PC-9 (cell line): ENCODE results near the gene ANKRD26. TPM values are rescaled to one million over a fixed set of nuclear protein-coding genes. Genes with fewer than 3 reads are reported as not detected.
A peak's percentile ranks its signal among the peaks of the same experiment; 100 is the strongest.

ENCODE experiments used
- Bru-seq: library from RNA; stranded (reverse); fragments of 400-500 nt; gene quantifications from one replicate; lab custom pipeline; 2021; lab: Mats Ljungman, UMichigan
- BruChase-seq, 2 experiments: library from RNA; stranded (reverse); fragments of 400-500 nt; gene quantifications; one replicate each; lab custom pipeline; 2021; lab: Mats Ljungman, UMichigan
- BruUV-seq: library from RNA; stranded (reverse); fragments of 400-500 nt; replicated peaks from 2 replicates; lab custom pipeline; 2021; lab: Mats Ljungman, UMichigan
- CTCF ChIA-PET: fragments of 300-600 bp; sonication (Branson Sonifier 250); formaldehyde crosslinking; loops from one replicate; lab custom pipeline; 2022; ENCODE audit warnings: antibody characterized with exemption; lab: Charles Lee
- POLR2A ChIA-PET: fragments of 300-600 bp; sonication (Branson Sonifier 250); formaldehyde crosslinking; loops from one replicate; lab custom pipeline; 2022; ENCODE audit warnings: antibody characterized with exemption; ENCODE audit not compliant: unreplicated experiment; lab: Charles Lee
- DNase-seq, 2 experiments: peaks; one replicate each; pipeline versions ENCODE4 v3.0.0 to v3.0.0-alpha.2; 2015 to 2022; ENCODE audit warnings: mixed read lengths in 1 of 2
- H2AFZ ChIP-seq: fragments of 200-600 bp; sonication (generic); 2 replicates; pipeline ENCODE4 v1.8.1; 2017; ENCODE audit warnings: antibody characterized with exemption
- H3F3A ChIP-seq: fragments of 200-600 bp; sonication (generic); 2 replicates; pipeline ENCODE4 v1.8.1; 2017; ENCODE audit warnings: antibody characterized with exemption, mild to moderate bottlenecking, low read depth; ENCODE audit not compliant: insufficient read depth
- H3K27ac ChIP-seq: fragments of 200-600 bp; sonication (generic); 2 replicates; pipeline ENCODE4 v1.6.1; 2016; ENCODE audit warnings: mixed run types
- H3K27me3 ChIP-seq: fragments of 200-600 bp; sonication (generic); 2 replicates; pipeline ENCODE4 v1.6.1; 2016; ENCODE audit warnings: low read depth, mixed run types; ENCODE audit not compliant: insufficient read depth
- H3K36me3 ChIP-seq: fragments of 200-600 bp; sonication (generic); 2 replicates; pipeline ENCODE4 v1.6.1; 2016; ENCODE audit warnings: low read depth, mixed run types
- H3K4me1 ChIP-seq: fragments of 200-600 bp; sonication (generic); replicated peaks from 2 replicates; pipeline ENCODE4 v1.6.1; 2016; ENCODE audit warnings: mixed run types; ENCODE audit not compliant: insufficient read depth
- H3K4me2 ChIP-seq: fragments of 200-600 bp; sonication (generic); 2 replicates; pipeline ENCODE4 v1.6.1; 2017; ENCODE audit warnings: mixed run types
- H3K4me3 ChIP-seq: fragments of 200-600 bp; sonication (generic); 2 replicates; pipeline ENCODE4 v1.6.1; 2016; ENCODE audit warnings: mixed run types
- H3K79me2 ChIP-seq: fragments of 200-600 bp; sonication (generic); 2 replicates; pipeline ENCODE4 v1.6.1; 2017; ENCODE audit warnings: low read depth, mixed run types
- H3K9me2 ChIP-seq: fragments of 200-600 bp; sonication (generic); 2 replicates; pipeline ENCODE4 v1.8.1; 2017; ENCODE audit warnings: mild to moderate bottlenecking; ENCODE audit not compliant: insufficient read depth
- H3K9me3 ChIP-seq: fragments of 200-600 bp; sonication (generic); 2 replicates; pipeline ENCODE4 v1.8.1; 2016; ENCODE audit warnings: low read depth; ENCODE audit not compliant: insufficient read depth
- H4K20me1 ChIP-seq: fragments of 200-600 bp; sonication (generic); 2 replicates; pipeline ENCODE4 v1.8.1; 2017; ENCODE audit not compliant: insufficient read depth
- EZH2 ChIP-seq: fragments of 200-600 bp; sonication (generic); IDR thresholded peaks from 2 replicates; pipeline ENCODE4 v1.8.0; 2017; ENCODE audit warnings: antibody characterized with exemption, low read depth
- intact Hi-C: fragments of 100-400 bp; cut with micrococcal nuclease; formaldehyde crosslinking; loops from one replicate; pipeline ENCODE4 v1.10.0; 2022; ENCODE audit not compliant: unreplicated experiment
- long read RNA-seq: library from polyadenylated mRNA; stranded (forward); transcript quantifications from one replicate; pipeline ENCODE4 v2.0.0, GENCODE V29; 2022
- total RNA-seq: library from RNA; stranded (reverse); gene quantifications from 2 replicates; pipeline ENCODE4 v1.2.3, GENCODE V29; 2021
- TF ChIP-seq, protein P1 (sequence below): fragments of 200-600 bp; sonication (generic); conservative IDR thresholded peaks from 2 replicates; pipeline ENCODE4 v1.6.1; 2017; ENCODE audit warnings: mixed run types, antibody characterized with exemption, mild to moderate bottlenecking, moderate library complexity

Gene ANKRD26
- total RNA-seq (10.6 and 12.9 TPM in 2 replicates), Bru-seq, nascent RNA (percentile 70 among the genes with signal in this experiment), BruChase-seq, experiment 1, labeled RNA remaining after a 2-hour chase (percentile 72 among the genes with signal in this experiment), BruChase-seq, experiment 2, labeled RNA remaining after a 6-hour chase (percentile 64 among the genes with signal in this experiment)
- long read RNA-seq, partial matches to known transcripts, result 6 of 11 reads
- long read RNA-seq, other reads (novel, unspliced or antisense), result 5 of 11 reads

DNA sequence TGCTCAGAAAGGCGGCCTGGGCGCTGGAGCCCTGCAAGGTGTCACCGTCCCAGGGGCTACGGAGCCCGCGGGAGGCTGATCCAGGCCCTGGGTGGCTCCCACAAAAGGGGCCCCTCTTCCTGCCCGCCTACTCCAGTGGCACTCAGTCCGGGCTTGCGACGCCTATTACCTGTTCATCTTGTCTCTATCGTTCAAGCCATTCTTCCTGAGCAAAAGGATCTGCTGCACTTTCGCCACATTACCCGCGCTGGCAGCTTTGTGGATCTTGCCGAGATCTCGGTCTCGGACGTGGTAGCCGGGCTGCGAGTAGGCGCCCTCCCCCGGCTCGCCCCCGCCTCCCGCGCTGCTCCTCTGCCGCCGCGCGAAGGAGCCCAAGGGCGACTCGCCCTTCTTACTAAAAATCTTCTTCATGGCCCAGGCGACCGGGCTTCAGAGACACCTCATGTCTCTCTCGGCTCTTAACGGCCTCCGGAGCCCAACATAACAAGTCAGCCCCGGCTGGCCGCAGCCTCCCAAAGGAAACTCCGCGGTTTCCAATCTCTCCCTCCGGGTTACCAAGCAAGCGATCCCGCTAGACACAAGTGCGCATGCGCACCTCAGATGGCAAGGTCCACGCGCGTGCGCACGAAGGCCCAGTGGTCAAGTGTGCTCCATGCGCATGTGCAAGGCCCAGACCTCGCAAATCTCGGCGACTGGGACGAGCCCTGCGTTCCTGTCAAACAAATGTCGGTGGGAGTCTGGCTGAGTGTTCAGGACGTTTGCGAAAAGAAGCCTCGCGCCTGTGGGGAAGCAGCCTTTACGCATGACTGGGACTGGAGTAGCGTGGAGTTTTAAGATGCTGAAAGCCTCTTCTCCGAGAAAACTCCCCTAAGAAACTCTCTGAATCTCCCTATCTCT lies at the start of gene ANKRD26:
Gene ANKRD26, minus strand, starts transcription at position 579 of the 897 bp plus-strand sequence. Its CDS starts 168 bp downstream, at position 411.
- H3K4me1 ChIP-seq, result no peaks in the 10 kb centered on the region
- intact Hi-C loops, result no loop called here
- TSS peak; percentile 37 for BruUV-seq
- H3K9me2 ChIP-seq, result no peaks in the 10 kb centered on the region
- peak; percentile 90 to 96 for DNase-seq
- H3K4me3 ChIP-seq, result peak within 1 kb of the TSS; percentile 81
- no peaks in the 10 kb centered on the region for H4K20me1 ChIP-seq
- POLR2A ChIA-PET, result no interaction called here
- H3K79me2 ChIP-seq, result peaks cover 13% of the 10 kb centered on the region; the same call in 1 of the 2 replicates
- H3K27me3 ChIP-seq, result no peaks in the 10 kb centered on the region
- peak within 1 kb of the TSS; percentile 95 for H2AFZ ChIP-seq
- peak within 1 kb of the TSS; percentile 42; the same call in 1 of the 2 replicates for H3K27ac ChIP-seq
- no peaks in the 10 kb centered on the region for H3K36me3 ChIP-seq
- H3K4me2 ChIP-seq, result peak within 1 kb of the TSS; percentile 94
- TF ChIP-seq, protein P1, sequence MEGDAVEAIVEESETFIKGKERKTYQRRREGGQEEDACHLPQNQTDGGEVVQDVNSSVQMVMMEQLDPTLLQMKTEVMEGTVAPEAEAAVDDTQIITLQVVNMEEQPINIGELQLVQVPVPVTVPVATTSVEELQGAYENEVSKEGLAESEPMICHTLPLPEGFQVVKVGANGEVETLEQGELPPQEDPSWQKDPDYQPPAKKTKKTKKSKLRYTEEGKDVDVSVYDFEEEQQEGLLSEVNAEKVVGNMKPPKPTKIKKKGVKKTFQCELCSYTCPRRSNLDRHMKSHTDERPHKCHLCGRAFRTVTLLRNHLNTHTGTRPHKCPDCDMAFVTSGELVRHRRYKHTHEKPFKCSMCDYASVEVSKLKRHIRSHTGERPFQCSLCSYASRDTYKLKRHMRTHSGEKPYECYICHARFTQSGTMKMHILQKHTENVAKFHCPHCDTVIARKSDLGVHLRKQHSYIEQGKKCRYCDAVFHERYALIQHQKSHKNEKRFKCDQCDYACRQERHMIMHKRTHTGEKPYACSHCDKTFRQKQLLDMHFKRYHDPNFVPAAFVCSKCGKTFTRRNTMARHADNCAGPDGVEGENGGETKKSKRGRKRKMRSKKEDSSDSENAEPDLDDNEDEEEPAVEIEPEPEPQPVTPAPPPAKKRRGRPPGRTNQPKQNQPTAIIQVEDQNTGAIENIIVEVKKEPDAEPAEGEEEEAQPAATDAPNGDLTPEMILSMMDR, result no peak
- TF ChIP-seq EZH2, result no peak
- CTCF ChIA-PET, result no interaction called here
- H3K9me3 ChIP-seq, result no peaks in the 10 kb centered on the region
- H3F3A ChIP-seq, result no peaks in the 10 kb centered on the region

- peaks cover 8% of the 10 kb centered on the region for H3K4me1 ChIP-seq
- TF ChIP-seq, protein P1, result no peak
- no peak for TF ChIP-seq EZH2
- no peak overlapping the region for H3K4me2 ChIP-seq
- H3K9me2 ChIP-seq, result no peaks in the 10 kb centered on the region
- no peaks in the 10 kb centered on the region; the same call in none of the 2 replicates for H3K36me3 ChIP-seq
- H3K27me3 ChIP-seq, result no peaks in the 10 kb centered on the region
- H3K9me3 ChIP-seq, result no peaks in the 10 kb centered on the region
- POLR2A ChIA-PET, result no interaction called here
- H3K27ac ChIP-seq, result no peak overlapping the region
- intact Hi-C loops, result no loop called here
- H2AFZ ChIP-seq, result no peak overlapping the region
- no peak for DNase-seq
- H3F3A ChIP-seq, result no peaks in the 10 kb centered on the region
- CTCF ChIA-PET, result interaction anchor here (0.6 kb wide), 1 partner anchor 44 kb away, joined by 4 read pairs; no protein-coding TSS in a partner anchor
- peaks cover 21% of the 10 kb centered on the region for H4K20me1 ChIP-seq
- H3K79me2 ChIP-seq, result peaks cover 41% of the 10 kb centered on the region
- no TSS peak for BruUV-seq
- H3K4me3 ChIP-seq, result no peak overlapping the region
Observed at GRCh38 chr10:27147701-27148100, 47.4 kb upstream of the ANKRD26 start.

DNA sequence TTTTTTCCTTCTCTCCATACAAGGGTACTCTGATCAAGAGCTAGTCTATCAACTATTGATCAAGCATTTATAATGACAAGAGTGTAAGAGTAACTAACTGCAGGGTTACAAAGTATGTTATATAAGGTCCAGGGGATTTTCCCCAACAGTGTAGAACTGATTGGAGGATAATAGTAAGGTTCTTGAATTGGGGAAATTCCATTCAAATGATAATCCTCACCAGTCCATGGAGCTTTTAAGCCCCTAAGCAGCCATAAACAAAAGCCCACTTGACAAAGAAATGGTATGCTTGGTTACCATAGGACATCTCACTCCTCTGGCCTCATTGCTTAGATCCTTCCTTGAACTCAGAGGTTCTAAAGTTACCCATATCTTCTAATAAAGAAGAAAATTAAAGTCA lies 45.6 kb upstream of the ANKRD26 start:
- intact Hi-C loops, result no loop called here
- no peak overlapping the region for H2AFZ ChIP-seq
- H3K27me3 ChIP-seq, result no peaks in the 10 kb centered on the region
- no peak for TF ChIP-seq EZH2
- TF ChIP-seq, protein P1, result no peak
- no peak overlapping the region for H3K4me3 ChIP-seq
- no peak overlapping the region for H3K4me2 ChIP-seq
- POLR2A ChIA-PET, result no interaction called here
- DNase-seq, result no peak
- peaks cover 16% of the 10 kb centered on the region for H4K20me1 ChIP-seq
- CTCF ChIA-PET, result no interaction called here
- no peaks in the 10 kb centered on the region for H3K9me2 ChIP-seq
- no peak overlapping the region for H3K27ac ChIP-seq
- BruUV-seq, result no TSS peak
- H3K4me1 ChIP-seq, result no peaks in the 10 kb centered on the region
- no peaks in the 10 kb centered on the region for H3K9me3 ChIP-seq
- H3K36me3 ChIP-seq, result no peaks in the 10 kb centered on the region; the same call in none of the 2 replicates
- H3F3A ChIP-seq, result no peaks in the 10 kb centered on the region
- H3K79me2 ChIP-seq, result peaks cover 23% of the 10 kb centered on the region
